Measurements from ENCODE around the gene PPP2R1B. TPM values are rescaled to one million over a fixed set of nuclear protein-coding genes. Genes with fewer than 3 reads are reported as not detected.
"Not testable (repeated sequence)": the region's sequence is repeated elsewhere in the genome, so short reads cannot be mapped to it uniquely, and the experiment has no call there.

Gene PPP2R1B
- total and polyA plus RNA-seq, 2 of the 8 experiments (the other 6 are each of a cell fraction or from before 2014, with no cell fraction given), result 25.8 to 87.0 TPM

GRCh38 chr11:111771205-111771604, 5.0 kb upstream of the PPP2R1B start:
- H4K5ac ChIP-seq (ENCODE audit: insufficient read length, low read depth, low read length); H3K79me2 ChIP-seq (ENCODE audit: control insufficient read depth in 1 of 2, insufficient read depth in 2 of 2, low read length in 2 of 2); H2BK12ac ChIP-seq (ENCODE audit: low read depth, low read length); H3K36me3 ChIP-seq (ENCODE audit: control insufficient read depth in 2 of 4, insufficient read depth in 4 of 4, low read length in 3 of 4); H4K20me1 ChIP-seq (replicated peaks in 1 of 2; ENCODE audit: control insufficient read depth in 1 of 2, insufficient read depth in 2 of 2, low read length in 2 of 2); H2AFZ ChIP-seq (ENCODE audit: low read length); H3K4ac ChIP-seq (replicated peaks; ENCODE audit: insufficient read length, low read depth, low read length); H3K23me2 ChIP-seq (ENCODE audit: low read depth, low read length); H3K23ac ChIP-seq (ENCODE audit: insufficient read length); H3K14ac ChIP-seq (ENCODE audit: insufficient read length); FAIRE-seq; H3K79me1 ChIP-seq (ENCODE audit: low read depth, low read length); H3K18ac ChIP-seq (ENCODE audit: extremely low read depth, low read length); H3K56ac ChIP-seq (replicated peaks; ENCODE audit: insufficient read length, low read depth, low read length); H3K9me3 ChIP-seq (ENCODE audit: insufficient read depth in 2 of 2, low read depth in 1 of 2, low read length in 1 of 2); H2BK20ac ChIP-seq (ENCODE audit: low read length); H2BK120ac ChIP-seq (replicated peaks; ENCODE audit: low read depth, low read length); H2BK5ac ChIP-seq (ENCODE audit: low read depth, low read length); H2AK5ac ChIP-seq (ENCODE audit: low read depth, low read length); H3K27ac ChIP-seq (ENCODE audit: low read depth, low read length); H3K9ac ChIP-seq (replicated peaks in 1 of 4; ENCODE audit: extremely low read depth in 1 of 4, low read depth in 3 of 4, low read length in 3 of 4); H3K27me3 ChIP-seq (replicated peaks in 1 of 4; ENCODE audit: control insufficient read depth in 3 of 4, extremely low read depth in 1 of 4, insufficient read depth in 3 of 4, low read length in 3 of 4); H3K4me3 ChIP-seq (ENCODE audit: extremely low read depth in 1 of 4, insufficient read depth in 2 of 4, low read depth in 3 of 4, low read length in 4 of 4); H4K8ac ChIP-seq (ENCODE audit: extremely low read depth, insufficient read depth, low read length); H2BK15ac ChIP-seq (ENCODE audit: low read length); H4K91ac ChIP-seq (replicated peaks; ENCODE audit: insufficient read length, low read length): not testable (repeated sequence)
- 73% methylated on average over 5 of the region's 5 CpGs; no CpG with 5 or more reads in 1 of the 2 experiments for WGBS, 2 experiments (ENCODE audit: extremely low coverage in 1 of 2, insufficient coverage in 1 of 2, insufficient read length in 1 of 2, insufficient replicate concordance in 2 of 2, low coverage in 1 of 2, low lambda C conversion rate in 2 of 2, missing lambda C conversion rate in 1 of 2)
- DNase-seq (ENCODE audit: low read depth in 1 of 2, low spot score in 2 of 2), result peak in 1 of 2 experiments; percentile 45
- peaks cover 0 to 10% (median 5%) of the 10 kb centered on the region in 4 experiments; a peak in 3 of 7 replicates for H3K4me1 ChIP-seq (replicated peaks in 1 of 4; ENCODE audit: control insufficient read depth in 3 of 4, insufficient read depth in 4 of 4, low read length in 3 of 4)
- ChIA-PET CTCF (ENCODE audit: partially characterized antibody) (interaction anchor here (1.0 to 1.6 kb wide), 4 partner anchors 10 to 174 kb away, joined by 3 to 4 read pairs (median 4); no protein-coding TSS in a partner anchor), POLR2A (ENCODE audit: partially characterized antibody) (interaction anchor here (1.0 kb wide), 2 partner anchors 15 to 38 kb away, joined by 3 to 4 read pairs; no protein-coding TSS in a partner anchor)
- H3K4me2 ChIP-seq (ENCODE audit: insufficient read depth in 1 of 2, low read depth in 2 of 2, low read length in 2 of 2), result peak overlapping the region in 1 of 2 experiments; percentile 13; a peak in 1 of 4 replicates

All from H1 (cell line).